SK-N-SH treated with all-trans-retinoic acid at 6 μM for 48 hours (cell line): Measurements from ENCODE around the gene RHOJ.

Experiments
- ARNTL ChIP-seq: fragments of 450-650 bp; formaldehyde crosslinking; IDR thresholded peaks from 2 replicates; pipeline ENCODE4 v1.5.0; 2020; ENCODE audit warnings: low read depth, mild to moderate bottlenecking, moderate library complexity, borderline replicate concordance
- BACH2 ChIP-seq: fragments of 250-450 bp; sonication (Bioruptor Pico); IDR thresholded peaks from 2 replicates; pipeline ENCODE4 v1.9.0; 2021; ENCODE audit warnings: mild to moderate bottlenecking, borderline replicate concordance
- CREB5 ChIP-seq: fragments of 250-450 bp; sonication (Bioruptor Pico); IDR thresholded peaks from 2 replicates; pipeline ENCODE4 v1.5.1; 2020; ENCODE audit warnings: low read depth, mild to moderate bottlenecking, moderate library complexity
- CSDC2 ChIP-seq: fragments of 250-450 bp; sonication (Bioruptor Pico); IDR thresholded peaks from 2 replicates; pipeline ENCODE4 v1.5.0; 2020; ENCODE audit warnings: mild to moderate bottlenecking, moderate library complexity
- GLIS3 ChIP-seq: fragments of 250-450 bp; sonication (Bioruptor Pico); IDR thresholded peaks from 2 replicates; pipeline ENCODE4 v1.5.0; 2020; ENCODE audit warnings: mild to moderate bottlenecking, moderate library complexity
- OSR1 ChIP-seq: fragments of 250-450 bp; sonication (Bioruptor Pico); IDR thresholded peaks from 2 replicates; pipeline ENCODE4 v1.8.0; 2022; ENCODE audit warnings: moderate library complexity, mild to moderate bottlenecking, inconsistent platforms
- PATZ1 ChIP-seq: fragments of 250-450 bp; sonication (Bioruptor Pico); IDR thresholded peaks from 2 replicates; pipeline ENCODE4 v1.8.0; 2020; ENCODE audit warnings: mild to moderate bottlenecking, moderate library complexity, borderline replicate concordance
- PPARA ChIP-seq: fragments of 250-450 bp; sonication (Bioruptor Pico); IDR thresholded peaks from 2 replicates; pipeline ENCODE4 v1.5.0; 2020; ENCODE audit warnings: mild to moderate bottlenecking, borderline replicate concordance
- ZFP30 ChIP-seq: fragments of 450-650 bp; formaldehyde crosslinking; IDR thresholded peaks from 2 replicates; pipeline ENCODE4 v1.5.0; 2022; ENCODE audit warnings: mild to moderate bottlenecking, moderate library complexity
- ZNF565 ChIP-seq: fragments of 450-650 bp; formaldehyde crosslinking; conservative IDR thresholded peaks from 2 replicates; pipeline ENCODE4 v1.5.0; 2020; ENCODE audit warnings: low read depth, mild to moderate bottlenecking, moderate library complexity
- TF ChIP-seq, protein P1 (sequence below): fragments of 250-450 bp; sonication (Bioruptor Pico); IDR thresholded peaks from 2 replicates; pipeline ENCODE4 v1.5.1; 2021; ENCODE audit warnings: mild to moderate bottlenecking, moderate library complexity
- TF ChIP-seq, protein P2 (sequence below): fragments of 250-450 bp; sonication (Bioruptor Pico); IDR thresholded peaks from 2 replicates; pipeline ENCODE4 v1.8.0; 2021; ENCODE audit warnings: low read depth, mild to moderate bottlenecking, moderate library complexity, borderline replicate concordance

DNA sequence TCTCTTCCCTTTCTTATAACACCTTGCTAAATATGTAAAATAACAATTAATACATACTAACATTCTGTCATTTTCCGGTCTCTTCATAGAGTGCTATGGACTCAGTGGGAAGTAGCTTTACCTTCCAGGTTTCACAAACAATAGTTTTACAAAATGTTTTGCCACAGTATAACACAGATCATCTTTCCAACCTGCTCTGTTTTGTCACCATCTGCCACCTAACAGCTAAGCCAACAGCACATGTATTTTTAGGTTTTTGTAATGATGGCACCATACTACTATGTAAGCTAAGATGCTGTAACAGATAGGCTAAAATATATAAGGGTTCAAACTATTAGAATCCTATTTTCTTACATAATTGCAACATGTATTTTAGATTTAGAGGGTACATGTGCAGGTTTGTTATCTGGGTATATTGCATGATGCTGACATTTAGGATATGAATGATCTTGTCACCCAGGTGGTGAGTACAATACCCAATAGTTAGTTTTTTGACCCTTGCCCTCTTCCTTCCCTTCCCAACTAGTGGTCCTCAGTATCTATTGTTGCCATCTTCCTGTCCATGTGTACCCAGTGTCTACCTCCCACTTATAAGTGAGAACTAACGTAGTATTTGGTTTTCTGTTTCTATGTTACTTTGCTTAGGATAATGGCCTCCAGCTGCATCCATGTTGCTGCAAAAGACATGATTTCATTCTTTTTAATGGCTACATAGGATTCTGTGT, 8.7 kb downstream of the RHOJ start:
- TF ChIP-seq, protein P1, sequence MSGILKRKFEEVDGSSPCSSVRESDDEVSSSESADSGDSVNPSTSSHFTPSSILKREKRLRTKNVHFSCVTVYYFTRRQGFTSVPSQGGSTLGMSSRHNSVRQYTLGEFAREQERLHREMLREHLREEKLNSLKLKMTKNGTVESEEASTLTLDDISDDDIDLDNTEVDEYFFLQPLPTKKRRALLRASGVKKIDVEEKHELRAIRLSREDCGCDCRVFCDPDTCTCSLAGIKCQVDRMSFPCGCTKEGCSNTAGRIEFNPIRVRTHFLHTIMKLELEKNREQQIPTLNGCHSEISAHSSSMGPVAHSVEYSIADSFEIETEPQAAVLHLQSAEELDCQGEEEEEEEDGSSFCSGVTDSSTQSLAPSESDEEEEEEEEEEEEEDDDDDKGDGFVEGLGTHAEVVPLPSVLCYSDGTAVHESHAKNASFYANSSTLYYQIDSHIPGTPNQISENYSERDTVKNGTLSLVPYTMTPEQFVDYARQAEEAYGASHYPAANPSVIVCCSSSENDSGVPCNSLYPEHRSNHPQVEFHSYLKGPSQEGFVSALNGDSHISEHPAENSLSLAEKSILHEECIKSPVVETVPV (CRISPR knock-in tag) = no peak
- TF ChIP-seq ZFP30 (CRISPR knock-in tag) = no peak
- TF ChIP-seq OSR1 (CRISPR knock-in tag) = no peak
- TF ChIP-seq, protein P2, sequence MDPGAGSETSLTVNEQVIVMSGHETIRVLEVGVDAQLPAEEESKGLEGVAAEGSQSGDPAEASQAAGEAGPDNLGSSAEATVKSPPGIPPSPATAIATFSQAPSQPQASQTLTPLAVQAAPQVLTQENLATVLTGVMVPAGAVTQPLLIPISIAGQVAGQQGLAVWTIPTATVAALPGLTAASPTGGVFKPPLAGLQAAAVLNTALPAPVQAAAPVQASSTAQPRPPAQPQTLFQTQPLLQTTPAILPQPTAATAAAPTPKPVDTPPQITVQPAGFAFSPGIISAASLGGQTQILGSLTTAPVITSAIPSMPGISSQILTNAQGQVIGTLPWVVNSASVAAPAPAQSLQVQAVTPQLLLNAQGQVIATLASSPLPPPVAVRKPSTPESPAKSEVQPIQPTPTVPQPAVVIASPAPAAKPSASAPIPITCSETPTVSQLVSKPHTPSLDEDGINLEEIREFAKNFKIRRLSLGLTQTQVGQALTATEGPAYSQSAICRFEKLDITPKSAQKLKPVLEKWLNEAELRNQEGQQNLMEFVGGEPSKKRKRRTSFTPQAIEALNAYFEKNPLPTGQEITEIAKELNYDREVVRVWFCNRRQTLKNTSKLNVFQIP (CRISPR knock-in tag) = no peak
- no peak for TF ChIP-seq CREB5
- no peak for TF ChIP-seq ZNF565 (CRISPR knock-in tag)
- no peak for TF ChIP-seq GLIS3 (CRISPR knock-in tag)
- no peak for TF ChIP-seq CSDC2
- no peak for TF ChIP-seq PATZ1 (CRISPR knock-in tag)
- no peak for TF ChIP-seq ARNTL (CRISPR knock-in tag)
- TF ChIP-seq BACH2 (CRISPR knock-in tag) = no peak
- no peak for TF ChIP-seq PPARA (CRISPR knock-in tag)
